Inferior parietal cortex (tissue), 1 donor: Measurements from ENCODE around the gene TNFRSF21.
"Not testable (repeated sequence)": the region's sequence is repeated elsewhere in the genome, so short reads cannot be mapped to it uniquely, and the experiment has no call there.

ENCODE experiments used
- DNase-seq: peaks from one replicate; pipeline ENCODE4 v3.0.0-alpha.2; 2016; ENCODE audit errors: extremely low spot score

Gene TNFRSF21

DNA sequence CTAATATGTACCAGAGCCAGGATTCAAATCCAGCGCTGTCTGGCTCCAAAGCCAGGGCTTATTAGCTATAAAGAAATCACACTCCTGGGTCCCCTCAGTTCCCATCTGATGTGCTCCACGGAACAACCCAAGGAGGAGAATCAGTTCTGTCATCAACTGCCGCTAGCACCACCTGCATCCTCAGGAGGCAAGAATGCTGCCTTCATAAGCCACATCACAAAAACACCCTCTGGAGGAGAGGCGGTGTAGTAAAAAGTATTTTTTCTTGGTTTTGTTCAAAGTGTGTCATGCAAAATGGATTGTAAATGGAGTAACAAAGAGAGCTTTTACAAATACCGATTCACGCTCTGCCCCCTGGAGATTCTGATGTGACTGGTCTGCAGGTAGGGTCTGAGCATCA is 57.1 kb downstream of the TNFRSF21 start:
- DNase-seq, result no peak

DNA sequence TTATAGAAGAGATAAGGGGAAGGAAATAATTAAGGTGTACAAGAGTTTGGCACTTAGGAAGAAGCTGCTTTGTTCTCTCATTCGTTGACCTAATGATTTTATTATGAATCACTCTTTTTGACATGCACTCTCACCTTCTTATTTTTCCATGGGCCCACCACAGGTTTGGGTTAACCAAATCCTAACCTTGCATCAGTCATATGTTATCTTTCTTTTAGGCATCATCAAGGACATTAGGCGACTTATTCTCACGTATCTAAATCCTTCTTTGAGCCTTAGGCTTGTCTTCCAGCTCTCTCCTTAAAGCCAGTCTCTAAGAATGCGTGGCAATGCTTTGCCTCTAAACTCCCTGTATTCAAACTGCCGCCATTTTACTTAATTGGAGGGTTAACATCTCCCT is 58.3 kb downstream of the TNFRSF21 start:
- no peak for DNase-seq

DNA sequence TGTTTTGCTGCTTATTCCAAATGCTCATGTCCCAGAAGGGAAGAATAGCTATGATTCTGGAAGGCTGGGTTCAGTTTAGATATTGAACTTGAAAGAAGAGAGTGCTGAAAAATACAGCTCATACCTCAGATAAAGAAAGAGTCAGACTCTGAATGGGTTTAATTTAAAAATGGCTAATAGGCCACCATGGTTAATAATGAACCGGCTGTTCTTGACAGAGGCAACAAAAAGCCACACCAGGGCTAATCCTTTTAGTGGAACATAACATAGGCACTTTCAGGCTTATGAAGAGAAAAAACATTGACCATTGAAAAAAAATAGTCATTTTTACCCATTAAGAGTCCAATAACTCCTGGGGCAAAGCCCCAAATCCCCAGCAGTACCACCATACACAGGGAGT is 59.4 kb downstream of the TNFRSF21 start:
- no peak for DNase-seq

DNA sequence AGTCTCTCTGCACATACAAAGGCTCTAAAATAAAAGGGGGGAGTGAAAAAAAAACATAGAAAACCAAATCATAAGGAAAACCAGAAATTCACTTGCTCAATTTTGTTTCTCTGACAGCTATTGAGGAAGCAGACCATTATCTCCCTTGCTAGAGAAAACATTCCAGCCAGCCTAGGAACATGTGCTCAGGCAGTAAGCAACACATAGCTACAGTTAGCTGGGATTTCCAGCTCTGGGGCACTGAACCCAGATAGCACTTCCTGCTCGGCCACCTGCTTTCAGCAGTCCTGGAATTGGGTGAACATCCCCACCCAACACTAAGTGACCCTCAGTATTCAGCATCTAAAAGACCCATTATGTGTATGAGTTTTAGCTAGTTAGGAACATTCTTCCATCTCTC is 61.3 kb downstream of the TNFRSF21 start:
- DNase-seq, result no peak

DNA sequence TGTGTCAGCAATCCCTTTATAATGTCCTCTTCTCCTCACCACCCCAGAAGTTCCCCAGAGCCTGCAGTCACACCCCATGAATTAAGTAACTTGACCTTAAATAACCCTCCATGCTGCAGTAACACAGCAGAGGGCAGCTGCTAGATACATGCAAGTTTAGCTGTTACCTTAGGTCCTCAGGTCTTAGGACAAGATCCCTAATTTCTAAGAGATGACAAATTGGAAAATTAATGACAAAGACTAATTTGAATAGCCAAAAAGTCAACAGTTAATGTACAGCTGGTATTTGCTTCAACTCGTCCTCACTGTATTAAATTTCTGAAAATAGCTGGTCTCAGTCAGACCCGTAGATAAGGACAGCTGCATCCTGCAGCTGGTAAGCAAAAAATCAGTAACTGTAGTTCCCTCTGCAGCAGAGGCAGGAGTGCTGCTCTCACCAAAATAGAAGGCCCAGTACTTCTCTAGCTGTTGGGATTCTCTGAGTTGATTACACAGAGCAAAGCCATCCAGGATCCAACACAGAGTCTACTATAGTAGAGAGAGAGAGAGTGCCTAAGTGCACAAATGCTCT is 62.4 kb downstream of the TNFRSF21 start:
- DNase-seq, result no peak

DNA sequence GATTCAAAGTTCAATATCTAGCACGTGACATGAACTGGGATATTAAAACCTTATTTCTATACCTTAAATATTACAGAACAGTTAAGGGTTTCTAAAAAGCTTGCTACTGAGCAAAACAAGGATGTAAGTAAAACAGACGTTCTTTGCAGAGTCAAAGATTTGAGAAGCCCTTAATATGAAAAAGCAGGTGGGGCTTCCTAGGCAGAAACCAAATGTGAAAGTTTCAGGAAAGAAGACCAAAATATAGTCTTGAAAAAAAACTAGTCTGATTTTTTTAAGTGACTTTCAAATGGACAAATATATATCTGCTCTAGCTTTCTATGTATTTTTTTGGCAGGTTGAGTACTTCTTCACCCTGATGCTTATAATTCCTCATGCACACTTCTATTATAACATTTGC is 63.2 kb downstream of the TNFRSF21 start:
- no peak for DNase-seq

DNA sequence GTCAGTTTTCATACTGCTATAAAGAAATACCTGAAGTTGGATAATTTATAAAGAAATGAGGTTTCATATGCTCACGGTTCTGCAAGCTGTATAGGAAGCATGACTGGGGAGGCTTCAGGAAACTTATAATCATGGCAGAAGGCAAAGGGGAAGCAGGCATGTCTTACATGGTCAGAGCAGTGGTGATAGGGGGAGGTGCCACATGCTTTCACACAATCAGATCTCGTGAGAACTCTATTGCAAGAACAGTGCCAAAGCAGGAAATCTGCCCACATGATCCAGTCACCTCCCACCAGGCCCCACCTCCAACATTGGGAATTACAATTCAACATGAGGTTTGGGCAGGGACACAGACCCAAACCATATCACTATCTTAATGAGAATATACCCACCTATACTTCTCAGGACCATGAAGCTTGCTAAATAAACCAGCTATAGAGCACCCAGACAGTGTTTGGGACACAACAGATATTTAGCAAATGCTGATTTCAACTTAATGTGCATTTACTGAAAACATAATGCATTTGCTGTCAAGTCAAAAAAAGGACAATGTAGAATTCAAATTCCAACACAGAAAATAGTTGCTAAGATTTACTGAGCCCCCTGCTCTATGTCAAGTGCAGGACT is 63.8 kb downstream of the TNFRSF21 start:
- DNase-seq, result no peak

DNA sequence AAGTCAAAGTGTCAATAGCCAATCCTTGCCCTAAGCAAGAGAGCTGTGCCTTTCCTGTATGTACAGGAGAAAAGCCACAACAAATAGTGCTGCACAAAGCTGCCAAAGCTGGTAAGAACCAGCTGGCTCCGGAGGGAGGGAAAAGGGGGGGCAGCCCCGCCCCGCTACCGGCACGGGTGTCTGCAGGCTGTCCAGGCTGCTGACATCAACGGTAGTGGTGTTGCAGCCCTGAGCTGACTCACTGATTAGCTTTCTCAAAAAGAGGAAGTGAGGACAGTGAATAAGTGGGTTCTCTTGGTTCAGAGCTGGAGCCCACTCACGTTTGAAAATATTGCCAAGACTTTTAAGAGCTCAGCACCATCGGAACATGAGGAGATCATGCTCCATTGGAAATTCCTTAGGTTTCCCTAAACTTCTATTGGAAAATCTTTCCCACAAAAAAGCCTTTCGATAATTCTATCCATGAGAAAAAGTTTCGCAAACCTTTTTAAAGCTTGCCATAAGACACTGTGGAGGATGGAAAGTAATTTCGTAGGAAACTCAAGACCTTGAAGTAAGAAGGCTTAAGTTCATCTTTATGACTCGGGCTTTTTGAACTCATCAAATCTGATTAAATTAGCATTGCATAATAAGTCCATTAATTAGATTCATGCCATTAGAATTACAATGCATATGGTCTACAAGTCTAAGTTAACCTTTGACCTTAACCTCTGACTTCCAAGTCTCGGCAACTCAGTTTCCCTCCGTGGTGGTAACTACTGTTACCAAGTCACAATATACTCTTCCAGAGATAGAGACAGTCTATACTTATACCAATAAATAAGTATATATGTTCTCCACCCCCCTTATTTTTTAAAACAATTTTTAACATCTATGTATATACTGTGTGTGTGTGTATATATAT is 67.0 kb downstream of the TNFRSF21 start:
- DNase-seq, result peak; percentile 73

DNA sequence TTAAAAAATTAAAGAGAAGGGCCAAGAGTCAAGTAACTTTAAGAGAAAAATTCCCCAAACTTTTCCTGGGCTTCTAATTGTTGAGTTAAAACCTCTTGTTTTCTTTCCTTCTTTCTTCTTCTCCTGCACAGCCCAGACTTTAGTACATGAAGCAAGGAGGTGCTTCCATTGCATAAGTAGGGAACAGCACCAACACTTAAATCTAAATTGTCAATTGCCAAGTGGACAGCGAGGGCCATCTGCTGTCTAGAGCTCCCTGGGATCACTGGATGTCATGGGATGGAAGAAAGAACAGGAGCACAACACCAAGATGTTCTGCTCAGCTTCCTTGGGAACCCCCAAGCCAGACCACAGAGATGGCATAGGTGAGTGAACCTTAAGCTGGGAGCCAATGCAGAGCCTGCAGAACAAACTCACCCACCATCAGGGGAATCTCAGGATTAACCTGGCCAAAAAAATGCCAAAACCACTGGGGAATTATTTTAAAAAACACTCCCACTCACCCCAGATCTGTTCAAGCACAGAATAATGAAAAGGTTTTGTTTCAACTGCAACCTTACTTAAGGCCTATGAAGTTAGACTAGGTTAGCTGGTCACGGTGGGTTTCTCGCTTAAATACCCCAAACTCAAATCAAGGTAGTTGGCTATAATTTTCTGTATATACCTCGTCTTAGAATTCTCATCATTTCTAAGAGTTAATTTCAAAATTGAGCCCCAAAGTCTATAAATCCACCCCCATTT is 67.8 kb downstream of the TNFRSF21 start:
- no peak for DNase-seq

DNA sequence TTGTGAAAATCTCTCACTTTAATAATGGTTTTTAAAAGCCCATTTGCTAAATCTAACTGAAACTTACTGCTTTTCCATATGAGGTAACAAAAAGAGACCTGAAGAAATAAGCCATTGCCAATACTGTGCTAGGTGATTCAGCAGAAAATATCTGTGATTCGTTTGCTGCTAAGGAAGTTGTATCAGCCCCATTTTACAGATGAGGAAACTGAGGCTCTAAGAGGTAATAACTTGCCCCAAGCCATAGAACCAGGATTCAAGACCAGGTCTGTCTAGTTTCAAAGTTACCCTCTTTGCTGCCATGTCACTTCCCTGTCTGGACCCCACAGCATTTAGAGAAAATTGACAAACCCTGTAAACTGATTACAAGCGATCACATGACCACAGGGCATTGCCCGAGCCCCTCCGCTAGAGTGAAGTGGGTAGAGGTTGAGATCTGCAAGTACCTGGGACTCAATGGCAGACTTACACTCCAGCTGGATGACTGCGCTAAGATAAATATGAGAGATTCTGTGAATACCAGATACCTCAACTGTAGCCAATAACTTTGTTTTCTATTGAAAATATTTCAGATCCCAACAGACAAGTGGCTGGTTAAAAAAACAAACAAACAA is 69.3 kb downstream of the TNFRSF21 start:
- no peak for DNase-seq

DNA sequence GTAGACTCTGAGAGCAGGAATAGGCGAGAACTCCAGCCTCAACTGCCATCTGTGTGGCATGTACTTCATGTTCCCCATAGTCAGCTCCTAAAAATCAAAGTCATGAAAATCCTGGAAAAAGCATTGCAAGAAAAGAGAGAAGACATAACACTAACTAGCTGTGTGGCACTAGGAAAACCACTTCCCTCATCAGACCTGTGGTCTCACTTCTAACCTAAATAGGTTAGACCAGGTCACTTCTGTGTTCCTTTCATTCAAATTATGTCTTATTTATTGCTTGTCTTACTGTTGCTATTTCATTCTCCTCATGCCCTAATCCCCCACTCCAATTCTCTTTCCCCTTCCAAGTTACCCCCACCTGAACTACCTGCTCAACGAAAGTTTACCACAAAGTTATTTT is 70.2 kb downstream of the TNFRSF21 start:
- no peak for DNase-seq

DNA sequence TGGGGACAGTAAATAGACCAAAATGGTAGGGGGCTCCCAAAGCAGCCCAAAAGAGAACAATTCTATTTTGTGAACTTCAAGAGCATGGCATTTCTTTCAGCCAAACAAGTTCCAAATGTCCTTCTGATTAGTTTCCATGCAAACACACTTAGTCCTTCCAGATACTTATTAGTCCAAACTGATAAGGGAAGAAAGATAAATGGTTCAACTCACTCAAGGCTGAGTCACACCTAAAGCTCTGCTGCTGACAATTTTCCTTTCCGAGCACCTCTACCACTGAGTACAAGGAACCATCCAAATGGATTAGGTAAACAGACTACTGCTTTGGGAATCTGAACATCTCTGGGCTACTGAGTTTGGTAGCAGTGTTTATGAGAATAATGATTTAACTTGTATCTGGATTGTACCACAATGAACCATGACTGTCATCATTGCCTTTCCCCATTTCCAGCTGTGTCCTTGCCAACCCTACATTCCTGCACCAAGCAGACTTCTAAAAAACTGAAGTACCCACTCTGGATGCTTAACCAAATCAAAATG is 71.2 kb downstream of the TNFRSF21 start:
- no peak for DNase-seq

DNA sequence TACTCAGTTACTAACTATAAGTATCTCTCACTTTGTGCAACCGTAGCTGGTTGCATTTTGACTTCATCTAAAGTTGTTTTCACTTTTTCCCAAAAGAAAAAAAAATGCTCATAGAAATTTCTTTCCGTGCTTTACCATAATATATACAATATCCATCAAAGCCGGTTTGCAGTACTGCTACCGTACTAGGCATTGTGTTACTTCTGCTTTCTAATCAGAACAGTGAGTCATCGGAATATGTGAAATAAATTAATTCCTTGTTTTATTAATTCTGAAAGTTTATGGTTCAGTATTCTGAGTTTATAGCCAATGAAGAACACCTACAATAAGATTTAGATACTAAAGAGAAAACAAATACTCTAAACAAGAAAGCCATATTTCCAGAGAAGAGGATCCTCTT is 72.5 kb downstream of the TNFRSF21 start:
- no peak for DNase-seq

DNA sequence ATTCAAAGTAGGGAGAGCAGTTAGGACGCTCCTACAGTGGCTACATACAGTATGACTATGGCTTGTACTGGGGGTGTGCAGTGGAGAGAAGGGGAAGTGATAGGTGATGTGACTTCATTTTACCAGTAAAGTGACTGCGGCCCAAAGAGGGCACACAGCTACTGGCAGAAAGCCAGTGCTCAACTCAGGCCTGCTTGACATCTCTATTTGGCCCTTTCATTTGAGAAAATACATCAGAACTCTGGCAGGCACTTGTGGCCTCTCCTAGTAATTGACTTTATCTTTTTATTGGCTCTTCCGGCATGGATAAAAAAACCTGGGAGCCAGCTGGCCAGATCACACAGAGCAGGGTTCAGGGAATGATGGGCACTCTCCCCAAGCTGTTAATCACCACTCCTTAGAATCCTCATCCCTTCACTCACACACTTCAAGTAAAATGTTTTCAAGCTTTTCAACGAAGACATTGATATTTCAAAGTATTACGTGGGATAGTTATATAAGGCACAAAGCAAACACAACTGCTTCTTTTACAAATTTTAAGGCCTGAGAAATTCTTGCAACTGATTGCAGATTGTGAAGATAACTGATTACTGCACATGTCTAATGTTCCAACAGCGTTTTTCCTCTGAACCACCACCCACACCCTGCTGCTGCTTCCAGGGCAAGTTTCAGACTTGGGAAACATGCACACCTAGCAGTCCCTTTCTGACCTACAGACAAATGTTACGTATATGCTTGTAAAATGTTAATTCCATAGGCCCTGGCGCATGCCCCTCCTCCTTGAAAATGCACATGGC is 73.5 kb downstream of the TNFRSF21 start:
- DNase-seq, result no peak

DNA sequence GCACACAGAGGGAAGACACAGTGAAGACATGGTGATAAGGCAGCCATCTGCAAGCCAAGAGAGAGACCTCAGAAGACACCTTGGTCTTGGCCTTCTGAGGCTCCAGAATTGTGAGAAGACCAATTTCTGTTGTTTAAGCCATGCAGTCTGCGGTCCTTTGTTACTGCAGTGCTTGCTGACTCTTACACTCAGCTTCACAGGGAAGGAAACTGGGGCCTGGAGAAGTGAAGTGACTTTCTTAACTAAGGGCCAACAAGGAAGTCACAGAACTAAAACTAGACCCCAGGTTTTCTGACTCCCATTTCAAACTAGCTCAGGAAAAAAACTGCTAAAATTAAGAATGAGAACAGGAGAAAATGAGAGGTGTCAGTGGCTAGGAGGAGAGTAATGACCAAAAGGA is 74.3 kb downstream of the TNFRSF21 start:
- no peak for DNase-seq

DNA sequence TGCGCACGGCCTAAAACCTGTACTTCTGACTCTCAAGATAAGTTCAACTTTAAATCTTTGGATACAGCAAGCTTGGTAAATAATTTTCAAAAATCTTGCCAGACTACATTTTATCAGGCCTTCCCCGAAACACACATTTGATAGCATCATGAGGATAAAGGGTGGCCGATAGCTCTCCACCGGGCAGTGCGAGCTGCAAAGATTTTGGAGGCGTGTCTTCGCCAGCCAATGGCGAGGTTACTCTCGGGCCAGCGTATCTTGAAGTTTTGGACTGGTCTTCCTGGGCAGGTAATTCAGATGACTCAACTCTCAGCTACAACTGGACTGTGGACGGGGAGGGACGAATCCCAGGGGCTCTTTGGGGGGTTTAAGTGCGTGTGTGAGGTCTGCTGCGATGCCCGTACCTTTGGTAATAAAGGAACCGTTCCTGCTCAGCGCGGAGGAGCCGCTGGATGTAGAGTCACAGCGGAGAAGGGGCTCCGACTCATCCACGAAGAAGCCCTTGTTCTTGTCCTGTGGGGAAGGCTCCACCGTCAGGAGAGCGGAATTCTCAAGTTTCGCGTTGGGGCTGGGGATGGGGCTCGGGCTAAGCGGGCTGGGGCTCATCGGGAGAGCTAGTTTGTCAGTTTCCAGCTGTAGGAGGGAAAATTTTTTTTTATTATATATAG is 75.3 kb downstream of the TNFRSF21 start:
- no peak for DNase-seq

DNA sequence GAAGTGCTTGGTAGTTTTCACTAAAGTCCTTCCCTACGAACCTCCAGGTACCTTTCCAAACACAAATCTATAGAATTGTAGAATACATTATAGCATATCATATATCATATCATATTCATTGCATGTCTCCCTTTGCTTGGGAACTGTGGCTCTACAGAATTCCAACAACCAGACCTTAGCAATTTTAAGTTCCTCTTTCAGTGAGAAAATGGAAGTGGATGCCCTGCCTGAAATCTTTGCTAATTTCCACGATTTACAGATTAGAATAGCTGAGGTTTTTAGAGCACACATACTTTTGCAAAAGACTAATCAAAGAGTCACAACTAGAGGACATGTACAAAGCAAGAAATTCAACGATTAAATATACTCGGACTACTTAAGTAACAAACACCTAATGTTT is 78.6 kb downstream of the TNFRSF21 start:
- no peak for DNase-seq

DNA sequence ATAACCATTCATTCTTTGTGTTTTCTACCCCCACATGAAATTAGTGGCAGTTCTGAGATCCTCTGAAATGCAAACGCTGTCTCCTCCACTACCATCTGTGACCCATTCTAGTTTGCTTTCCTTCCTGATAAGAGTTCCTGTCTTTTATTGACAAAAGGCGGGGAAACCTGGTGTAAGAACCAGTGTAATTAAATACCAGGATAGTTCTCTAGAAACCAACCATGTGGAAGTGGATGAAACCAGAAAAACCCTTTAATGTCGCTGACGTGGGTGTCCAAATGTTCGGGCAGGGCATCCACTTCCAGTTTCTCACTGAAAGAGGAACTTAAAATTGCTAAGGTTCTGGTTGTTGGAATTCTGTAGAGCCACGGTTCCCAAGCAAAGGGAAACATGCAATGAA is 79.1 kb downstream of the TNFRSF21 start:
- no peak for DNase-seq

DNA sequence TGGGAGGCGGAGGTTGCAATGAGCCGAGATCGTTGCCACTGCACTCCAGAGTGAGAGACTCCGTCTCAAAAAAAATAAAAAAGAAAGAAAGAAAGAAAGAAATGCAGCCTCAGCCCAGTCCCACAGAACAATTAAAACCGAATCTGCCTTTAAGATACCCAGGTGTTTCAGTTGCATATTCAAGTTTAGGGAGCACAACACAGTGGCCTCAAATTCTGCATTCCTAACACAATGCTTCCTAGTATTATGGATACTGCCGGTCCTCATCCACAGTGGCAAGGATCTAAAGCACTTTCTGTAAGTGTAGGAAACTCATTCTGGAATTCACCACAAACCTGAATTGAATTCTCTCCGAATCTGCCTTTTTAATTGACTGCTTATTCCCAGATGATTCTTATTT is 80.5 kb downstream of the TNFRSF21 start:
- DNase-seq, result no peak

DNA sequence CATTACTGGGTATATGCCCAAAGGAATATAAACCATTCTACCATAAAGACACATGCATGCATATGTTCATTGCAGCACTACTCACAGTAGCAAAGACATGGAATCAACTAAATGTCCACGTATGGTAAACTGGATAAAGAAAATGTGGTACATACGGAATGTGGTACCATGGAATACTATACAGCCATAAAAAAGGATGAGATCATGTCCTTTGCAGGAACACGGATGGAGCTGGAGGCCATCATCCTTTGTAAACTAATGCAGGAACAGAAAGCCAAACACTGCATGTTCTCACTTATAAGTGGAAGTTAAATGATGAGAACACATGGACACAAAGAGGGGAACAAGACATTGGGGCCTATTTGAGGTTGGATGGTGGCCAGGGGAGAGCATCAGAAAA is 81.6 kb downstream of the TNFRSF21 start:
- DNase-seq, result not testable (repeated sequence)
